Esophagus (tissue), 2 donors: ENCODE data around the gene PDXP. TPM values are rescaled to one million over a fixed set of nuclear protein-coding genes. Genes with fewer than 3 reads are reported as not detected.

Experiments
- H3K27ac ChIP-seq, 2 donors: one replicate each; pipeline ENCODE4 v1.5.1; 2013; ENCODE audit warnings: low read depth in 2 of 2, mild to moderate bottlenecking in 2 of 2, inconsistent platforms in 1 of 2, low read length in 1 of 2, moderate library complexity in 1 of 2
- H3K27me3 ChIP-seq, 2 donors: one replicate each; pipeline ENCODE4 v1.6.1; 2013; ENCODE audit warnings: low read length in 2 of 2, control low read depth in 1 of 2, mild to moderate bottlenecking in 1 of 2; ENCODE audit not compliant: insufficient read depth in 2 of 2, control insufficient read depth in 1 of 2
- H3K36me3 ChIP-seq, 2 donors: one replicate each; pipeline ENCODE4 v1.6.1; 2013; ENCODE audit warnings: low read length in 1 of 2; ENCODE audit not compliant: control insufficient read depth in 2 of 2, insufficient read depth in 2 of 2
- H3K4me1 ChIP-seq, 2 donors: one replicate each; pipeline ENCODE4 v1.6.1; 2013; ENCODE audit warnings: low read length in 1 of 2; ENCODE audit not compliant: control insufficient read depth in 2 of 2, insufficient read depth in 2 of 2
- H3K4me3 ChIP-seq, 2 donors: one replicate each; pipeline ENCODE4 v1.5.1; 2013; ENCODE audit warnings: low read length in 2 of 2, mild to moderate bottlenecking in 2 of 2, low read depth in 1 of 2, moderate library complexity in 1 of 2
- H3K9me3 ChIP-seq, 2 donors: one replicate each; pipeline ENCODE4 v1.6.1; 2013; ENCODE audit warnings: mild to moderate bottlenecking in 2 of 2, low read depth in 1 of 2, low read length in 1 of 2, moderate library complexity in 1 of 2; ENCODE audit not compliant: control insufficient read depth in 2 of 2, insufficient read depth in 1 of 2
- WGBS, 2 donors: extraction: QIAGEN DNeasy Blood & Tissue Kit; methylation state at CpG; one replicate each; pipeline ENCODE4 v1.1.7; 2013; 5-methylcytosine and 5-hydroxymethylcytosine counted together
- polyA plus RNA-seq, 2 donors: library from polyadenylated mRNA; stranded (reverse); fragments of 200-250 nt; gene quantifications; one replicate each; pipeline ENCODE4 v1.2.3, GENCODE V29; 2013
- donor health status: healthy with polysubstance abuse.
- donor health status: Bipolar disorder and iron deficiency.

Gene PDXP
- polyA plus RNA-seq, 2 donors: 1.4 to 2.2 TPM

- Histone ChIP-seq H3K36me3 (peaks cover 6 to 19% of the 10 kb centered on the region in 2 donors), H3K27ac (peak overlapping the region; percentile 75 to 85), H3K4me3 (no peak overlapping the region), H3K4me1 (peaks cover 0 to 25% of the 10 kb centered on the region in 2 donors), H3K27me3 (no peaks in the 10 kb centered on the region), H3K9me3 (no peaks in the 10 kb centered on the region)
- 12 to 18% methylated on average over 24 of the region's 24 CpGs for WGBS, 2 donors
These were observed 24.7 kb upstream of the PDXP start for GRCh38 chr22:37633625-37634416.

GRCh38 chr22:37634417-37634924 is 24.1 kb upstream of the PDXP start:
- Histone ChIP-seq H3K36me3 (peaks cover 6 to 17% of the 10 kb centered on the region in 2 donors), H3K27me3 (no peaks in the 10 kb centered on the region), H3K4me3 (no peak overlapping the region), H3K4me1 (peaks cover 0 to 29% of the 10 kb centered on the region in 2 donors), H3K9me3 (no peaks in the 10 kb centered on the region), H3K27ac (peak overlapping the region; percentile 75 to 85)
- 47 to 50% methylated on average over 8 of the region's 8 CpGs for WGBS, 2 donors

GRCh38 chr22:37635157-37635556 is 23.4 kb upstream of the PDXP start:
- Histone ChIP-seq H3K27me3 (no peaks in the 10 kb centered on the region), H3K36me3 (peaks cover 6 to 11% of the 10 kb centered on the region in 2 donors)

GRCh38 chr22:37636186-37636948 is 22.2 kb upstream of the PDXP start:
- H3K4me1 ChIP-seq: peaks cover 0 to 31% of the 10 kb centered on the region in 2 donors
- H3K4me3 ChIP-seq: no peak overlapping the region
- no peaks in the 10 kb centered on the region for H3K9me3 ChIP-seq
- 53 to 60% methylated on average over 6 of the region's 6 CpGs for WGBS, 2 donors
- peaks cover 0 to 7% of the 10 kb centered on the region in 2 donors for H3K36me3 ChIP-seq
- no peaks in the 10 kb centered on the region for H3K27me3 ChIP-seq
- H3K27ac ChIP-seq: peak overlapping the region in 1 of 2 donors; percentile 53

More at GRCh38 chr22:37635157-37635556, 23.4 kb upstream of the PDXP start:
- WGBS, 2 donors: 80 to 88% methylated on average over 7 of the region's 7 CpGs
- Histone ChIP-seq H3K27ac (peak overlapping the region; percentile 75 to 85), H3K9me3 (no peaks in the 10 kb centered on the region), H3K4me3 (no peak overlapping the region), H3K4me1 (peaks cover 0 to 29% of the 10 kb centered on the region in 2 donors)

GRCh38 chr22:37636949-37637273 is 21.6 kb upstream of the PDXP start:
- H3K27ac ChIP-seq: no peak overlapping the region
- H3K36me3 ChIP-seq: peaks cover 0 to 3% of the 10 kb centered on the region in 2 donors
- H3K4me3 ChIP-seq: no peak overlapping the region
- 60 to 66% methylated on average over 3 of the region's 3 CpGs for WGBS, 2 donors
- no peaks in the 10 kb centered on the region for H3K27me3 ChIP-seq
- peaks cover 0 to 35% of the 10 kb centered on the region in 2 donors for H3K4me1 ChIP-seq
- H3K9me3 ChIP-seq: no peaks in the 10 kb centered on the region

- 30 to 31% methylated on average over 11 of the region's 11 CpGs for WGBS, 2 donors
- H3K4me3 ChIP-seq: peak overlapping the region; percentile 64 to 86
- H3K36me3 ChIP-seq: peaks cover 0 to 9% of the 10 kb centered on the region in 2 donors
- no peaks in the 10 kb centered on the region for H3K9me3 ChIP-seq
- no peaks in the 10 kb centered on the region for H3K27me3 ChIP-seq
- H3K27ac ChIP-seq: peak overlapping the region; percentile 85 to 94
- H3K4me1 ChIP-seq: peaks cover 0 to 35% of the 10 kb centered on the region in 2 donors
These were observed 20.0 kb upstream of the PDXP start for GRCh38 chr22:37638391-37639069.

GRCh38 chr22:37639070-37639760 is 19.3 kb upstream of the PDXP start, which contains the start of gene SH3BP1:
TSS of gene SH3BP1 (plus strand) at chr22:37639669. CDS start at chr22:37639788, 119 bp downstream.
- H3K9me3 ChIP-seq: no peaks in the 10 kb centered on the region
- H3K4me1 ChIP-seq: peaks cover 0 to 33% of the 10 kb centered on the region in 2 donors
- 4 to 8% methylated on average over 29 to 57 of the region's 57 CpGs for WGBS, 2 donors
- H3K27me3 ChIP-seq: no peaks in the 10 kb centered on the region
- H3K27ac ChIP-seq: peak within 1 kb of the TSS; percentile 85 to 94
- H3K36me3 ChIP-seq: peaks cover 0 to 9% of the 10 kb centered on the region in 2 donors
- peak within 1 kb of the TSS; percentile 64 to 86 for H3K4me3 ChIP-seq

- Histone ChIP-seq H3K4me1 (peaks cover 0 to 33% of the 10 kb centered on the region in 2 donors), H3K27ac (peak overlapping the region; percentile 85 to 94)
These were observed 18.5 kb upstream of the PDXP start for GRCh38 chr22:37639771-37640590.

More at GRCh38 chr22:37639771-37640590, 18.5 kb upstream of the PDXP start:
- Histone ChIP-seq H3K9me3 (no peaks in the 10 kb centered on the region), H3K36me3 (peaks cover 0 to 16% of the 10 kb centered on the region in 2 donors), H3K27me3 (no peaks in the 10 kb centered on the region), H3K4me3 (peak overlapping the region; percentile 64 to 86)
- 5 to 9% methylated on average over 18 to 27 of the region's 27 CpGs for WGBS, 2 donors
